NCI-H1417 treated with DMSO at 0.1 percent for 48 hours (cell line): Measurements from ENCODE around the gene GABBR1.

Source experiments
- DNase-seq: peaks from one replicate; lab custom pipeline; 2025; lab: John Stamatoyannopoulos, UW

Gene GABBR1

DNA sequence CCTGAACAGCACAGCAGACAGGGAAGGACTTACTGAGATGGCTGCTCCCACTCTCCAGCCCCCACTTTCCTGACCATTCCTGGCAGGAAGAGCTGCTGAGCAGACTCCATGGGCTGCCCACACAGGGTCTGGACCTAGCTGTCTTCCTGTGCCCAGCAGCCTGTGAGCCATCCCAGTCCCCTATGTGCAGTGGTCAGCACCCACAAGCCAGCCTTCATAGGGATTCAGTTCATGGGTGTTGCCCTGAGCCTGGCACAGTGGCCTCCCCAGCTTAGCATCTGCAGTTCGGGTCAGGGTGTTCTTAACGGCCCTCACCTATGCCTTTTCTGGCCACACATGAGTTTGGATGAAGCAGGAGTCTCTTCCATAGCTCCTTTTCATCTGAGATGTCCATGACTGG, 105.4 kb downstream of the GABBR1 start:
- no peak for DNase-seq

DNA sequence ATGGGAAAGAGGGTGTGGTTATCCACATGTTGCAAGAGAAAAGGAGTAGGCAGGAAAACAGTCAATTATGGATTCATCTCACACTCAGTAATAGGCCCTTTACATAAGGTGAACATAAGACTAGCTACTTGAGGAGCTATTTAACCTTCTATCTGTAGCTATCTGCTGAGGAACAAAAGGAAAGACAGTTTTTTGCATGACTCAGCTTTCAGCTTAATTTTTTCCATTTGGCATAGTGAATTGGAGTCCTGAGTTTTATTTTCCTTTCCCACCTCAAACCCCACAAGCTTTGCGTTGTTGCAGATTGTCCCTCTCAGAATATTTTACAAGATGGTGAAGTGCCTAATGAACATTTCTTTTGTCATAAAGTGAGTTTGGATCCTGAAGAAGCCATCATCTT, 105.9 kb downstream of the GABBR1 start:
- DNase-seq = no peak

DNA sequence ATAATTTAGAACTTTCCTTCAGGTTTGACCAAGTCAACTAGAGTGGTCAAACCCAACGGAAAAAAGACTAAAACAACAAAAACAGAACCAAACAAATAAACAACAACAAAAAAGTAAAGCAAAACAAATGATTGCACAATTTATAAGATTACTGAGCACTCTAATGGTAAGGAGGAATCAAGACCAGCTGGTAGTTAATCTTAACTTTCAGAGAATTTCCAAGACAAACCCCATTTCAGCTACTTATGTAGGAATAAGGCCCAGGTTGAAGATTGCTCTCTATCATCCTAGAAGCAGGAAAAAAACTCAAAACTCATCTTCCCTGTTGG, 107.7 kb downstream of the GABBR1 start:
- no peak for DNase-seq

- DNase-seq = no peak
Measured at GRCh38 chr6:29524444-29525310, 108.3 kb downstream of the GABBR1 start.

DNA sequence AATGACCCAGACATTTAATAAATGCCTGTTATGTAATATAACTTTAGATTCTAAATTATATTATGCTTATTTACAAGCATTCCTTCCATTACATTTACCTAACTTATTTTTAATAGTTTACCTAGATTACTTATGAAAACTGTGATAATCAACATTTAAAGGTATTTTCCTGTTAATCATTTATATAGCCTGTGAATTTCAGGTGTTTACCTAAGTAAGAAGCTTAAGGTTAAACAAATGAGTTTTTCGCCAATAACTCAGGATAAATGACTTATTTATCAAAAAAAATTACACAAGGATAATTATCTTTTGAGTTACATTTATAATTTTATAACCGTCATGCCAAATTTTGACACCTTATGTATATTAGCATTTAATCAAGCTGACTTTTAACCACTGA, 108.9 kb downstream of the GABBR1 start:
- no peak for DNase-seq

- DNase-seq = no peak
Measured at GRCh38 chr6:29522227-29522626, 110.8 kb downstream of the GABBR1 start.

- DNase-seq = no peak
Measured at GRCh38 chr6:29521006-29521680, 111.8 kb downstream of the GABBR1 start.

DNA sequence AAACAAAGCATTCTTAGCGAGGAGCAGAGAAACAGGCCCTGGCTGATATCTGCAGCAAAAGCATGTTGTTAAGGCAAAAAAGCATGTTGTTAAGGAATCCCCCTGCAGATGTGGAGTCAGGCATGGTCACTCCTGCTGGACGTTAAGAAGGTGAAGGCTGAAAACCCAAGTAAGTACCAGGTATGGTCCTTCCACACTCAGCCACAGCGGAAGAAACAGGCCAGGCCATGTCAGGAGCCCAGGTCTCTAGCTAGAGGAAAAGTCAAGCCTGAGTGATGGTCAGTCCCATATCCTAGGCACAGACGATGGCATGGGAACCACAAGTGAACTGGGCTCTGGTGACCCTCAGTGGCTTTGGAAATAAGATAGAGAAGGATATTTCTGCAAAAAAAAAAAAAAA, 112.8 kb downstream of the GABBR1 start:
- no peak for DNase-seq

DNA sequence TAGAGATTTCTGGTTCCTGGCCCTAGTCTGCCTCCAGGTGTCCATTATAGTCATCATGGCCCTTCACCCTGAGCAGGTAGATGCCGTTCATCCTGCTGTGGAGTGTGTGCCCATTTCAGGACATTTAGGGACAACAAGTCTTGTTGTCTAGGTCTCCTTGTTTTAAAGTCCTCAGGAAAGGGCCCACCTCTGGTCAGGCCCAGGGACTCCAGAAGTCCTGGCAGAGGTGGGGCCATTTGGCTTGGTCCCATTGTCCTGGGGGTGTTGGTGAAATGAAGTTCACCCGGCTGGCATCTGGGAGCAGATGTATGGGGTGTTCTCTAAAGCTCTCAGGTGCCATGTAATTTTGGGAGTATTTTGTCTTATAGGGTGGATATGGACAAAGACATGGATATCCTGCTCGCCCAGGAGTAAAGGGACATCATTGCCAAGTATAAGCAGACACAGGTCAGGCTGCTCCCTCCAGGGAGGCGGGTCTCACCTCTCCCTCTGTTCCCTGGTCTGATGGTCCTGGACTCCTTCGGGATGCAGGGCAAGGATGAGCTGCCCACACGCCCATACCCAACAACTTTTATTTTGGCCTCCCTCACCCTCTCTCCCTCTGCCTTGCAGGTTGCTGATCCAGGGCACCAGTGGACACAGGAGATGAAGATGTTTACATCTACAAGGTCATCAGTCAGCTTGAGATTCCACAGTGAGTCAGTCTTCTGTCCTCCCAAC, 113.5 kb downstream of the GABBR1 start:
- no peak for DNase-seq

DNA sequence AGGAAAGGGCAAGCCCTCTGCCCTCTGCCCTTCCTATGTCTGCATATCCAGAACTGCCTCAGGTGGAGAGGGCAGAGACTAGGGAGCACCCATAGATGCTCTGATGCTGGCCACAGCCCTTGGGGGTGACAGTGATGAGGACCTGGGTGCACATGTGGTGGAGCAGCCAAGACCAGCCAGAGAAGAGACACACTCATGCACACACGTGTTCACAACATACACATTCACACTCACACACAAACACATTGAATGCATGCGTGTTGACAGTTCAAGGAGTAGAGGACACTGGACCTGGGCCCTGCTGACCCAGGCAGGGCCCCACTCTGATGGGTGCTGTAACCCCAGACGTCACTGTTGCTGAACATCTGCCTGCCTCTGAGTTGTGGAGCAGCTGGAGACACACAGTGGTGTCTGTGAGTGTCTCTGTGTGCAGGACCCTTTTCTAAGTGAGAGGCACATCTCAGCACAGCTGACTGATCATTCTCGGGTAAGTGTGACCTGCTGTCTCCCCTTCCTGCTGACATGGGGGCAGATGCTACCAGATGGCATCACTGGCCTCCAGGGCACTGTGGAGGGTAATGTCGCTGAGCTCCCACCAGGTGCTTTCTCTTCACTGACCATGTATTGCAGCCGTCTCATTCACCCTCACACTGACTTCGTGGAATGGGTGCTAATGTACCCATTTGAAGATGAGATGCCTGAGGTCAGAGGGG, 115.1 kb downstream of the GABBR1 start:
- no peak for DNase-seq

GRCh38 chr6:29517245-29517644, 115.7 kb downstream of the GABBR1 start:
- no peak for DNase-seq

- DNase-seq = no peak
Measured at GRCh38 chr6:29516108-29516507, 116.9 kb downstream of the GABBR1 start.

GRCh38 chr6:29510746-29511300, 122.2 kb downstream of the GABBR1 start:
- DNase-seq = no peak

DNA sequence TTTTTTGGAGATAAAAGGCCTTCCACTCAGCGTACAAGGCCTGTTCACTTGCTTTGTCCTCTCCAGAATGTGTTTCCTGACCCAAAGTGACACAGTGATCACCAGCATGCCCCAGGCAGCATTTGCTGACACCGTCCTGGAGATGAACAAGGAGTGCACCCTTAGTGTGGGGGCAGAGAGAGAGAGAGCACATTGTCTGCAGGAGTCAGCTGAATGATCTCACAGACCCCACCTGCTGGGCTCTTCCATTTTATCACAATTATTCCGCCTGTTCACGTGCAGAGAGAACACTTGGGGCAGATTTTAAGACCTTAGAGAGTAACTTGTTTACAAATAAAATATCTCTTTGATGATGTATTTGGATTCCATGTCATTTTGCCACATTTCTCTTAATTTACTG, 122.8 kb downstream of the GABBR1 start:
- DNase-seq = no peak
